NK-92 (cell line): ENCODE measurements around the gene SLC6A3.

Experiments
- DNase-seq: peaks from one replicate; lab custom pipeline; 2025; ENCODE audit not compliant: unreplicated experiment; lab: John Stamatoyannopoulos, UW

SLC6A3 gene

GRCh38 chr5:1445313-1445688 lies at the start of gene SLC6A3:
SLC6A3 (minus strand) TSS chr5:1445440; CDS start chr5:1443197, 2,243 bp downstream.
- no peak for DNase-seq

- no peak for DNase-seq
These were observed 48.7 kb upstream of the SLC6A3 start for GRCh38 chr5:1493941-1494340.

GRCh38 chr5:1493413-1493812 lies 48.2 kb upstream of the SLC6A3 start:
- no peak for DNase-seq

GRCh38 chr5:1492757-1493156 lies 47.5 kb upstream of the SLC6A3 start:
- no peak for DNase-seq

GRCh38 chr5:1490376-1490775 lies 45.1 kb upstream of the SLC6A3 start:
- no peak for DNase-seq

- DNase-seq = no peak
These were observed 44.5 kb upstream of the SLC6A3 start for GRCh38 chr5:1489754-1490153.

- no peak for DNase-seq
These were observed 43.8 kb upstream of the SLC6A3 start for GRCh38 chr5:1488882-1489680.

GRCh38 chr5:1487079-1487764 lies 42.0 kb upstream of the SLC6A3 start:
- no peak for DNase-seq

- no peak for DNase-seq
These were observed 41.0 kb upstream of the SLC6A3 start for GRCh38 chr5:1486271-1486670.

- DNase-seq = no peak
These were observed 40.4 kb upstream of the SLC6A3 start for GRCh38 chr5:1485579-1486118.

GRCh38 chr5:1484730-1485578 lies 39.7 kb upstream of the SLC6A3 start:
- no peak for DNase-seq

GRCh38 chr5:1483856-1484729 lies 38.9 kb upstream of the SLC6A3 start:
- DNase-seq = no peak

GRCh38 chr5:1483064-1483463 lies 37.8 kb upstream of the SLC6A3 start:
- DNase-seq = no peak

- no peak for DNase-seq
These were observed 36.7 kb upstream of the SLC6A3 start for GRCh38 chr5:1481959-1482331.

- no peak for DNase-seq
These were observed 36.2 kb upstream of the SLC6A3 start for GRCh38 chr5:1481266-1481958.

- DNase-seq = no peak
These were observed 35.6 kb upstream of the SLC6A3 start for GRCh38 chr5:1480806-1481205.

GRCh38 chr5:1480217-1480616 lies 35.0 kb upstream of the SLC6A3 start:
- no peak for DNase-seq

- no peak for DNase-seq
These were observed 34.4 kb upstream of the SLC6A3 start for GRCh38 chr5:1479581-1480188.

GRCh38 chr5:1479066-1479465 lies 33.8 kb upstream of the SLC6A3 start:
- DNase-seq = no peak
